Gastrocnemius medialis (tissue), 4 donors: Measurements from ENCODE around the gene XYLT1. TPM values are rescaled to one million over a fixed set of nuclear protein-coding genes. Genes with fewer than 3 reads are reported as not detected.
"Not testable (repeated sequence)": the region's sequence is repeated elsewhere in the genome, so short reads cannot be mapped to it uniquely, and the experiment has no call there.

Source experiments
- ATAC-seq, 2 donors: fragments of 150-250 bp; one replicate each; pipeline ENCODE4 v1.9.1; 2016
- DNase-seq, 2 donors: peaks; one replicate each; pipeline ENCODE4 v3.0.0-alpha.2; 2019
- H3K27ac ChIP-seq, 4 donors: fragments of 200-600 bp; sonication (generic); 1 replicate in 1 of 4; 2 replicates in 3 of 4; pipeline ENCODE4 v1.5.1; 2016 to 2018; ENCODE audit warnings: mild to moderate bottlenecking in 2 of 4, moderate library complexity in 1 of 4
- H3K27me3 ChIP-seq, 3 donors: fragments of 200-600 bp; sonication (generic) in 2 of 3; 1 replicate in 1 of 3; 2 replicates in 2 of 3; pipeline versions ENCODE4 v1.5.1 to v1.6.0; 2016 to 2019; ENCODE audit warnings: mild to moderate bottlenecking in 1 of 3, moderate library complexity in 1 of 3
- H3K36me3 ChIP-seq, 2 donors: fragments of 200-600 bp; sonication (generic) in 1 of 2; one replicate each; pipeline ENCODE4 v1.5.1; 2017 to 2018
- H3K4me1 ChIP-seq, 2 donors: fragments of 200-600 bp; sonication (generic) in 1 of 2; one replicate each; pipeline ENCODE4 v1.5.1; 2016 to 2017; ENCODE audit warnings: mild to moderate bottlenecking in 2 of 2
- H3K4me3 ChIP-seq, 4 donors: fragments of 200-600 bp; sonication (generic) in 3 of 4; 1 replicate in 1 of 4; 2 replicates in 3 of 4; pipeline ENCODE4 v1.5.1; 2016 to 2019; ENCODE audit warnings: mild to moderate bottlenecking in 2 of 4
- H3K9me3 ChIP-seq, 3 donors: fragments of 200-600 bp; sonication (generic) in 2 of 3; 1 replicate in 1 of 3; 2 replicates in 2 of 3; pipeline ENCODE4 v1.5.1; 2016 to 2019
- CTCF ChIP-seq, 5 experiments: fragments of 450-650 bp in 3 of 5; fragments of 200-600 bp in 2 of 5; sonication (generic) in 2 of 5; IDR thresholded peaks in 4 of 5; conservative IDR thresholded peaks in 1 of 5; 1 replicate in 4 of 5; 2 replicates in 1 of 5; pipeline ENCODE4 v1.5.1; 2016 to 2019; ENCODE audit warnings: antibody characterized with exemption in 5 of 5, mild to moderate bottlenecking in 3 of 5, moderate library complexity in 3 of 5
- POLR2A ChIP-seq, 2 donors: fragments of 450-650 bp; IDR thresholded peaks; one replicate each; pipeline ENCODE4 v1.6.1; 2017; ENCODE audit warnings: antibody characterized with exemption in 2 of 2, mild to moderate bottlenecking in 2 of 2, moderate library complexity in 2 of 2
- in situ Hi-C, 4 donors: fragments of 200-750 bp; cut with MboI; loops; one replicate each; pipeline versions ENCODE4 v1.15.0 to v1.8.0; 2017; ENCODE audit warnings: low sequenced_read_pairs in 4 of 4
- intact Hi-C: fragments of 100-400 bp; cut with DNase I; formaldehyde crosslinking; loops from one replicate; pipeline ENCODE4 v1.15.1; 2023; ENCODE audit warnings: low total_unique reads
- total RNA-seq, 4 donors: library from RNA; depleted of rRNA; stranded (reverse); fragments of >200 nt; gene quantifications; one replicate each; pipeline versions ENCODE4 v1.1.0 to v1.2.3, GENCODE V29; 2016

XYLT1 gene
- total RNA-seq, 4 donors from 2014 or later = 0.87 to 7.9 (median 1.4) TPM

GRCh38 chr16:17339764-17340541 lies 130.8 kb downstream of the XYLT1 start:
- peak; percentile 40 to 58 for DNase-seq
- in situ Hi-C loops = no loop called here
- H3K4me3 ChIP-seq = no peak overlapping the region
- intact Hi-C loops = loop anchor here (5.0 kb wide), 2 partner anchors 73 to 113 kb away; no protein-coding TSS in a partner anchor
- no peak for TF ChIP-seq POLR2A (IDR thresholded peaks at IDR 0.05)
- TF ChIP-seq CTCF (IDR thresholded peaks at IDR 0.05 in 4 of 5, conservative IDR thresholded peaks at IDR 0.05 in 1 of 5) = no peak
- no peaks in the 10 kb centered on the region for H3K9me3 ChIP-seq
- H3K27ac ChIP-seq = no peak overlapping the region
- ATAC-seq = peak; percentile 80 to 86
- peaks cover 7 to 19% of the 10 kb centered on the region in 2 donors for H3K4me1 ChIP-seq
- no peaks in the 10 kb centered on the region for H3K36me3 ChIP-seq
- no peaks in the 10 kb centered on the region for H3K27me3 ChIP-seq

- Histone ChIP-seq H3K4me1 (peaks cover 7 to 9% of the 10 kb centered on the region in 2 donors), H3K36me3 (no peaks in the 10 kb centered on the region), H3K4me3 (no peak overlapping the region), H3K9me3 (no peaks in the 10 kb centered on the region), H3K27ac (no peak overlapping the region), H3K27me3 (no peaks in the 10 kb centered on the region)
- no peak for ATAC-seq
- in situ Hi-C loops = no loop called here
- TF ChIP-seq CTCF (IDR thresholded peaks at IDR 0.05 in 4 of 5, conservative IDR thresholded peaks at IDR 0.05 in 1 of 5) (no peak), POLR2A (IDR thresholded peaks at IDR 0.05) (no peak)
- intact Hi-C loops = loop anchor here (5.0 kb wide), 1 partner anchor 111 kb away; no protein-coding TSS in a partner anchor
- DNase-seq = no peak
These were observed 132.5 kb downstream of the XYLT1 start for GRCh38 chr16:17338244-17338643.

- intact Hi-C loops (loop anchor here (5.0 kb wide), 1 partner anchor 109 kb away; no protein-coding TSS in a partner anchor), in situ Hi-C loops (no loop called here)
- no peak for DNase-seq
- Histone ChIP-seq H3K27me3 (no peaks in the 10 kb centered on the region), H3K27ac (peak overlapping the region in 3 of 4 donors; percentile 14 to 51 (median 38)), H3K9me3 (no peaks in the 10 kb centered on the region), H3K4me1 (peaks cover 7 to 8% of the 10 kb centered on the region in 2 donors), H3K36me3 (no peaks in the 10 kb centered on the region), H3K4me3 (no peak overlapping the region)
- no peak for ATAC-seq
- TF ChIP-seq CTCF (IDR thresholded peaks at IDR 0.05 in 4 of 5, conservative IDR thresholded peaks at IDR 0.05 in 1 of 5) (no peak), POLR2A (IDR thresholded peaks at IDR 0.05) (no peak)
These were observed 134.2 kb downstream of the XYLT1 start for GRCh38 chr16:17336530-17336900.

GRCh38 chr16:17335826-17336529 lies 134.8 kb downstream of the XYLT1 start:
- TF ChIP-seq CTCF (IDR thresholded peaks at IDR 0.05 in 4 of 5, conservative IDR thresholded peaks at IDR 0.05 in 1 of 5) = no peak
- TF ChIP-seq POLR2A (IDR thresholded peaks at IDR 0.05) = no peak
- intact Hi-C loops (loop anchor here (5.0 kb wide), 1 partner anchor 109 kb away; no protein-coding TSS in a partner anchor), in situ Hi-C loops (no loop called here)
- peak; percentile 47 to 59 for ATAC-seq
- Histone ChIP-seq H3K9me3 (no peaks in the 10 kb centered on the region), H3K27ac (peak overlapping the region in 3 of 4 donors; percentile 14 to 51 (median 38)), H3K4me3 (no peak overlapping the region), H3K27me3 (no peaks in the 10 kb centered on the region), H3K36me3 (no peaks in the 10 kb centered on the region), H3K4me1 (peaks cover 7 to 8% of the 10 kb centered on the region in 2 donors)
- DNase-seq = no peak

GRCh38 chr16:17335406-17335805 lies 135.4 kb downstream of the XYLT1 start:
- H3K27ac ChIP-seq = peak overlapping the region in 3 of 4 donors; percentile 14 to 51 (median 38)
- intact Hi-C loops = loop anchor here (5.0 kb wide), 1 partner anchor 108 kb away; no protein-coding TSS in a partner anchor
- in situ Hi-C loops, H3K9me3 ChIP-seq, H3K27me3 ChIP-seq, DNase-seq, H3K36me3 ChIP-seq, ATAC-seq, H3K4me3 ChIP-seq, H3K4me1 ChIP-seq: not testable (repeated sequence)
